ENCODE measurements around the gene ADAMTS12. TPM values are rescaled to one million over a fixed set of nuclear protein-coding genes. Genes with fewer than 3 reads are reported as not detected.

ADAMTS12 gene
- total and polyA plus RNA-seq, 9 of the 15 experiments (the other 6 are each of a cell fraction or from before 2014, with no cell fraction given): 0.11 TPM; not detected in 8

- FAIRE-seq (no peak), DNase-seq (ENCODE audit: extremely low read depth in 1 of 4, low spot score in 3 of 4) (no peak), ATAC-seq (no peak)
- TF ChIP-seq FOXK2 (conservative IDR thresholded peaks at IDR 0.05 in 1 of 2, IDR thresholded peaks at IDR 0.05 in 1 of 2; ENCODE audit: low read depth in 2 of 2) (no peak), DPF2 (IDR thresholded peaks at IDR 0.05) (no peak), ZBED1 (IDR thresholded peaks at IDR 0.05) (no peak), SOX6 (IDR thresholded peaks at IDR 0.05) (no peak), NR0B1 (IDR thresholded peaks at IDR 0.05; ENCODE audit: partially characterized antibody) (no peak), ZNF561 (CRISPR knock-in tag; conservative IDR thresholded peaks at IDR 0.05) (no peak), ZNF347 (CRISPR knock-in tag; IDR thresholded peaks at IDR 0.05; ENCODE audit: low read depth) (no peak), RBBP5 (IDR thresholded peaks at IDR 0.05; ENCODE audit: borderline replicate concordance, insufficient read depth, low read length, poor library complexity, severe bottlenecking) (no peak), ZNF24 (IDR thresholded peaks at IDR 0.05) (no peak), ZNF707 (CRISPR knock-in tag; conservative IDR thresholded peaks at IDR 0.05) (no peak), USF2 (CRISPR knock-in tag; IDR thresholded peaks at IDR 0.05) (no peak), EWSR1 (IDR thresholded peaks at IDR 0.05; ENCODE audit: borderline replicate concordance, low read depth, partially characterized antibody) (no peak), ZNF263 (CRISPR knock-in tag; IDR thresholded peaks at IDR 0.05; ENCODE audit: borderline replicate concordance) (no peak), MXD1 (CRISPR knock-in tag; IDR thresholded peaks at IDR 0.05; ENCODE audit: borderline replicate concordance, poor library complexity, severe bottlenecking) (no peak), TCF3 (CRISPR knock-in tag; IDR thresholded peaks at IDR 0.05) (no peak)
- ChIA-PET POLR2A (no interaction called here), CTCF (ENCODE audit: low intra/inter-chr PET ratio) (no interaction called here)
- H3K79me2 ChIP-seq (ENCODE audit: control insufficient read depth, insufficient read depth, low read length): no peaks in the 10 kb centered on the region
- in situ Hi-C loops (cut with MboI): no loop called here
- BruUV-seq (replicated peaks): no TSS peak
- no peak overlapping the region for H3K4me2 ChIP-seq (ENCODE audit: insufficient read depth, low read length)
- no peak overlapping the region for H3K4me3 ChIP-seq
- H3K27me3 ChIP-seq (ENCODE audit: control insufficient read depth in 2 of 2, insufficient read depth in 2 of 2, low read length in 2 of 2): peaks cover 8 to 11% of the 10 kb centered on the region in 2 experiments; a peak in 4 of 5 replicates
- WGBS (ENCODE audit: insufficient coverage, low coverage, missing lambda C conversion rate): 0% methylated on average over 3 of the region's 3 CpGs
- H3K9ac ChIP-seq (ENCODE audit: insufficient read depth in 1 of 2, low read depth in 2 of 2, low read length in 2 of 2): no peak overlapping the region
- no peak overlapping the region for H2AFZ ChIP-seq (ENCODE audit: low read depth, low read length)
- H3K27ac ChIP-seq (ENCODE audit: extremely low read depth, low read depth, low read length): no peak overlapping the region
- intact Hi-C loops (cut with micrococcal nuclease): no loop called here
- no peaks in the 10 kb centered on the region for H3K9me3 ChIP-seq (replicated peaks; ENCODE audit: control insufficient read depth, insufficient read depth, low read depth, low read length)
- H3K9me1 ChIP-seq (ENCODE audit: control insufficient read depth, insufficient read depth, low read length): no peaks in the 10 kb centered on the region
- H3K36me3 ChIP-seq (ENCODE audit: control insufficient read depth, insufficient read depth, low read length): no peaks in the 10 kb centered on the region
- no peaks in the 10 kb centered on the region for H3K4me1 ChIP-seq (replicated peaks in 1 of 2; ENCODE audit: control insufficient read depth in 2 of 2, insufficient read depth in 2 of 2, low read length in 2 of 2)
- H4K20me1 ChIP-seq (replicated peaks; ENCODE audit: control insufficient read depth, insufficient read depth, low read length): no peaks in the 10 kb centered on the region
These were observed 6.1 kb downstream of the ADAMTS12 start for GRCh38 chr5:33885679-33886078.
